Effector memory CD4-positive, alpha-beta T cell (primary cell): ENCODE data around the gene OSBPL3.

Experiments
- DNase-seq, 3 donors: peaks; one replicate each; pipeline ENCODE4 v3.0.0-alpha.2; 2020
- H3K27ac ChIP-seq: 2 replicates; pipeline ENCODE4 v1.7.0; 2013; ENCODE audit warnings: mild to moderate bottlenecking, low read length, moderate library complexity; ENCODE audit not compliant: insufficient read depth, poor library complexity, severe bottlenecking
- H3K27me3 ChIP-seq: replicated peaks from 2 replicates; pipeline ENCODE4 v1.7.0; 2013; ENCODE audit warnings: mild to moderate bottlenecking, low read length; ENCODE audit not compliant: insufficient read depth, control insufficient read depth, poor library complexity, severe bottlenecking
- H3K36me3 ChIP-seq: 2 replicates; pipeline ENCODE4 v1.7.0; 2013; ENCODE audit warnings: mild to moderate bottlenecking, low read length, moderate library complexity; ENCODE audit not compliant: control insufficient read depth, insufficient read depth
- H3K4me1 ChIP-seq: 2 replicates; pipeline ENCODE4 v1.7.0; 2013; ENCODE audit warnings: low read length, mild to moderate bottlenecking; ENCODE audit not compliant: control insufficient read depth, insufficient read depth, poor library complexity, severe bottlenecking
- H3K4me3 ChIP-seq: 2 replicates; pipeline ENCODE4 v1.7.0; 2013; ENCODE audit warnings: low read length, low read depth, mild to moderate bottlenecking; ENCODE audit not compliant: insufficient read depth, poor library complexity, severe bottlenecking
- H3K9me3 ChIP-seq: 2 replicates; pipeline ENCODE4 v1.7.0; 2013; ENCODE audit warnings: mild to moderate bottlenecking, low read length, moderate library complexity; ENCODE audit not compliant: control insufficient read depth

The OSBPL3 gene

GRCh38 chr7:24784277-24784676 lies 195.7 kb downstream of the OSBPL3 start:
- Histone ChIP-seq H3K27me3 (no peaks in the 10 kb centered on the region), H3K4me3 (no peak overlapping the region)
- no peak for DNase-seq

GRCh38 chr7:24783698-24784097 lies 196.3 kb downstream of the OSBPL3 start:
- Histone ChIP-seq H3K9me3 (no peaks in the 10 kb centered on the region), H3K4me3 (no peak overlapping the region), H3K27ac (no peak overlapping the region), H3K36me3 (no peaks in the 10 kb centered on the region), H3K27me3 (no peaks in the 10 kb centered on the region), H3K4me1 (no peaks in the 10 kb centered on the region)
- no peak for DNase-seq

More at GRCh38 chr7:24784277-24784676, 195.7 kb downstream of the OSBPL3 start:
- no peaks in the 10 kb centered on the region for H3K4me1 ChIP-seq
- H3K9me3 ChIP-seq, result no peaks in the 10 kb centered on the region
- H3K27ac ChIP-seq, result no peak overlapping the region
- no peaks in the 10 kb centered on the region for H3K36me3 ChIP-seq

- Histone ChIP-seq H3K27ac (no peak overlapping the region), H3K4me3 (no peak overlapping the region), H3K36me3 (no peaks in the 10 kb centered on the region), H3K4me1 (no peaks in the 10 kb centered on the region), H3K9me3 (no peaks in the 10 kb centered on the region), H3K27me3 (no peaks in the 10 kb centered on the region)
- no peak for DNase-seq
These were observed 198.9 kb downstream of the OSBPL3 start for GRCh38 chr7:24781106-24781505.

- Histone ChIP-seq H3K36me3 (no peaks in the 10 kb centered on the region), H3K9me3 (no peaks in the 10 kb centered on the region), H3K4me3 (no peak overlapping the region), H3K4me1 (no peaks in the 10 kb centered on the region), H3K27ac (no peak overlapping the region), H3K27me3 (no peaks in the 10 kb centered on the region)
- no peak for DNase-seq
These were observed 200.7 kb downstream of the OSBPL3 start for GRCh38 chr7:24779283-24779655.

GRCh38 chr7:24778543-24779282 lies 201.3 kb downstream of the OSBPL3 start:
- H3K4me3 ChIP-seq, result no peak overlapping the region
- H3K4me1 ChIP-seq, result no peaks in the 10 kb centered on the region
- H3K27me3 ChIP-seq, result no peaks in the 10 kb centered on the region
- H3K36me3 ChIP-seq, result no peaks in the 10 kb centered on the region
- no peak overlapping the region for H3K27ac ChIP-seq
- no peak for DNase-seq
- no peaks in the 10 kb centered on the region for H3K9me3 ChIP-seq

GRCh38 chr7:24777806-24778205 lies 202.2 kb downstream of the OSBPL3 start:
- DNase-seq, result no peak
- Histone ChIP-seq H3K4me1 (no peaks in the 10 kb centered on the region), H3K4me3 (no peak overlapping the region), H3K9me3 (no peaks in the 10 kb centered on the region), H3K27ac (no peak overlapping the region), H3K36me3 (no peaks in the 10 kb centered on the region), H3K27me3 (no peaks in the 10 kb centered on the region)

GRCh38 chr7:24773646-24774045 lies 206.3 kb downstream of the OSBPL3 start:
- no peak for DNase-seq
- no peaks in the 10 kb centered on the region for H3K36me3 ChIP-seq
- no peaks in the 10 kb centered on the region for H3K27me3 ChIP-seq
- no peak overlapping the region for H3K27ac ChIP-seq
- H3K4me1 ChIP-seq, result no peaks in the 10 kb centered on the region
- H3K9me3 ChIP-seq, result no peaks in the 10 kb centered on the region
- H3K4me3 ChIP-seq, result no peak overlapping the region

- Histone ChIP-seq H3K4me1 (no peaks in the 10 kb centered on the region), H3K9me3 (no peaks in the 10 kb centered on the region), H3K4me3 (no peak overlapping the region), H3K27me3 (no peaks in the 10 kb centered on the region), H3K36me3 (no peaks in the 10 kb centered on the region), H3K27ac (no peak overlapping the region)
- DNase-seq, result no peak
These were observed 210.1 kb downstream of the OSBPL3 start for GRCh38 chr7:24769851-24770250.

- H3K27ac ChIP-seq, result no peak overlapping the region
- H3K4me1 ChIP-seq, result no peaks in the 10 kb centered on the region
- DNase-seq, result no peak
- H3K36me3 ChIP-seq, result no peaks in the 10 kb centered on the region
- H3K27me3 ChIP-seq, result no peaks in the 10 kb centered on the region
- H3K9me3 ChIP-seq, result no peaks in the 10 kb centered on the region
- H3K4me3 ChIP-seq, result no peak overlapping the region
These were observed 210.8 kb downstream of the OSBPL3 start for GRCh38 chr7:24769014-24769830.

- no peak overlapping the region for H3K4me3 ChIP-seq
- H3K27ac ChIP-seq, result no peak overlapping the region
- H3K36me3 ChIP-seq, result no peaks in the 10 kb centered on the region
- DNase-seq, result no peak
- no peaks in the 10 kb centered on the region for H3K9me3 ChIP-seq
- H3K27me3 ChIP-seq, result no peaks in the 10 kb centered on the region
- H3K4me1 ChIP-seq, result no peaks in the 10 kb centered on the region
These were observed 212.0 kb downstream of the OSBPL3 start for GRCh38 chr7:24767878-24768569.
